ENCODE data around the gene APH1A.
"Not testable (repeated sequence)": the region's sequence is repeated elsewhere in the genome, so short reads cannot be mapped to it uniquely, and the experiment has no call there.

APH1A gene

DNA sequence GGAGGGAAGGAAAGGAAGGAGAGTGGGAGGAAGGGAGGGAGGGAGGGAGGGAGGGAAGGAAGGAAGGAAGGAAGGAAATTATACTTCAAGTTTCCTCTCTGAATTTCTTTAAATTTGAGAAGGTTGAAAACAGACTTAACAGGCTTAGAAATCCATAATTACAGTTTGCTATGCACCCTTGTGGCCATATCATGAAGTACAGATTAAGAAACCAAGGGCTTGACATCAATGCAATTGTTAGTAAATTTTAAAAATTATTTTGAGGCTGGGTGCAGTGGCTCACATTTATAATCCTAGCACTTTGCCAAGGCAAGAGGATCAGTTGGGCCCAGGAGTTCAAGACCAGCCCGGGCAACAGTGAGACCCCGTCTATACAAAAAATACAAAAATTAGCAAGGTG lies 47.3 kb downstream of the APH1A start:
- Histone ChIP-seq H3K36me3 (peaks cover 74% of the 10 kb centered on the region), H3K9me3 (no peaks in the 10 kb centered on the region), H3K9ac (no peak overlapping the region), H4K20me1 (no peaks in the 10 kb centered on the region), H3K27ac (no peak overlapping the region), H3K4me3 (no peak overlapping the region), H3K27me3 (no peaks in the 10 kb centered on the region), H3K4me1 (no peaks in the 10 kb centered on the region), H3K4me2 (no peak overlapping the region)
- no peak for TF ChIP-seq Cebpa-rat (IDR thresholded peaks at IDR 0.05)

GRCh38 chr1:150215855-150216254 lies 53.0 kb downstream of the APH1A start:
- H3K4me3 ChIP-seq, H3K27me3 ChIP-seq, H3K9ac ChIP-seq: not testable (repeated sequence)

More at GRCh38 chr1:150215855-150216254, 53.0 kb downstream of the APH1A start:
- not testable (repeated sequence) for H3K4me2 ChIP-seq, H3K27ac ChIP-seq, H3K9me3 ChIP-seq, H3K4me1 ChIP-seq, H4K20me1 ChIP-seq
- peaks cover 28% of the 10 kb centered on the region for H3K36me3 ChIP-seq

Measured in BLaER1 (cell line).